Measurements from ENCODE around the gene KRTAP5-6.

The KRTAP5-6 gene

GRCh38 chr11:1734641-1735081 is 37.7 kb downstream of the KRTAP5-6 start:
- H3K4me1 ChIP-seq (ENCODE audit: control insufficient read depth, insufficient read depth, low read length), result no peaks in the 10 kb centered on the region
- H3K4me3 ChIP-seq (ENCODE audit: low read depth, low read length), result no peak overlapping the region
- H3K36me3 ChIP-seq (ENCODE audit: control insufficient read depth, insufficient read depth, low read length), result no peaks in the 10 kb centered on the region
- no peak overlapping the region for H3K9ac ChIP-seq (ENCODE audit: low read depth, low read length)
- no peaks in the 10 kb centered on the region for H3K9me3 ChIP-seq (ENCODE audit: control insufficient read depth, insufficient read depth, low read length)
- H3K27me3 ChIP-seq (ENCODE audit: control insufficient read depth, insufficient read depth, low read length), result peaks cover 6% of the 10 kb centered on the region

GRCh38 chr11:1735271-1735670 is 38.3 kb downstream of the KRTAP5-6 start:
- Histone ChIP-seq H3K36me3 (ENCODE audit: control insufficient read depth, insufficient read depth, low read length) (no peaks in the 10 kb centered on the region), H3K9ac (ENCODE audit: low read depth, low read length) (no peak overlapping the region), H3K9me3 (ENCODE audit: control insufficient read depth, insufficient read depth, low read length) (no peaks in the 10 kb centered on the region), H3K27me3 (ENCODE audit: control insufficient read depth, insufficient read depth, low read length) (peaks cover 6% of the 10 kb centered on the region), H3K4me1 (ENCODE audit: control insufficient read depth, insufficient read depth, low read length) (no peaks in the 10 kb centered on the region), H3K4me3 (ENCODE audit: low read depth, low read length) (no peak overlapping the region)

- H3K27me3 ChIP-seq (ENCODE audit: control insufficient read depth, insufficient read depth, low read length), result peaks cover 7% of the 10 kb centered on the region
- H3K4me1 ChIP-seq (ENCODE audit: control insufficient read depth, insufficient read depth, low read length), result no peaks in the 10 kb centered on the region
- H3K9me3 ChIP-seq (ENCODE audit: control insufficient read depth, insufficient read depth, low read length), result no peaks in the 10 kb centered on the region
- no peak overlapping the region for H3K9ac ChIP-seq (ENCODE audit: low read depth, low read length)
- no peak overlapping the region for H3K4me3 ChIP-seq (ENCODE audit: low read depth, low read length)
- no peaks in the 10 kb centered on the region for H3K36me3 ChIP-seq (ENCODE audit: control insufficient read depth, insufficient read depth, low read length)
These were observed 39.5 kb downstream of the KRTAP5-6 start for GRCh38 chr11:1736447-1736992.

GRCh38 chr11:1737080-1737757 is 40.2 kb downstream of the KRTAP5-6 start:
- no peaks in the 10 kb centered on the region for H3K9me3 ChIP-seq (ENCODE audit: control insufficient read depth, insufficient read depth, low read length)
- H3K4me3 ChIP-seq (ENCODE audit: low read depth, low read length), result no peak overlapping the region
- H3K27me3 ChIP-seq (ENCODE audit: control insufficient read depth, insufficient read depth, low read length), result peaks cover 12% of the 10 kb centered on the region
- no peaks in the 10 kb centered on the region for H3K4me1 ChIP-seq (ENCODE audit: control insufficient read depth, insufficient read depth, low read length)
- no peaks in the 10 kb centered on the region for H3K36me3 ChIP-seq (ENCODE audit: control insufficient read depth, insufficient read depth, low read length)
- H3K9ac ChIP-seq (ENCODE audit: low read depth, low read length), result no peak overlapping the region

- H3K4me1 ChIP-seq (ENCODE audit: control insufficient read depth, insufficient read depth, low read length), result no peaks in the 10 kb centered on the region
- H3K36me3 ChIP-seq (ENCODE audit: control insufficient read depth, insufficient read depth, low read length), result no peaks in the 10 kb centered on the region
- no peak overlapping the region for H3K9ac ChIP-seq (ENCODE audit: low read depth, low read length)
- H3K27me3 ChIP-seq (ENCODE audit: control insufficient read depth, insufficient read depth, low read length), result peaks cover 12% of the 10 kb centered on the region
- H3K4me3 ChIP-seq (ENCODE audit: low read depth, low read length), result no peak overlapping the region
- H3K9me3 ChIP-seq (ENCODE audit: control insufficient read depth, insufficient read depth, low read length), result no peaks in the 10 kb centered on the region
These were observed 41.4 kb downstream of the KRTAP5-6 start for GRCh38 chr11:1738380-1738779.

- H3K27me3 ChIP-seq (ENCODE audit: control insufficient read depth, insufficient read depth, low read length), result peaks cover 15% of the 10 kb centered on the region
- no peak overlapping the region for H3K9ac ChIP-seq (ENCODE audit: low read depth, low read length)
These were observed 42.6 kb downstream of the KRTAP5-6 start for GRCh38 chr11:1739576-1739975.

GRCh38 chr11:1740786-1741530 is 44.0 kb downstream of the KRTAP5-6 start:
- peaks cover 15% of the 10 kb centered on the region for H3K27me3 ChIP-seq (ENCODE audit: control insufficient read depth, insufficient read depth, low read length)
- no peak overlapping the region for H3K4me3 ChIP-seq (ENCODE audit: low read depth, low read length)
- no peak overlapping the region for H3K9ac ChIP-seq (ENCODE audit: low read depth, low read length)
- H3K36me3 ChIP-seq (ENCODE audit: control insufficient read depth, insufficient read depth, low read length), result no peaks in the 10 kb centered on the region
- no peaks in the 10 kb centered on the region for H3K4me1 ChIP-seq (ENCODE audit: control insufficient read depth, insufficient read depth, low read length)
- H3K9me3 ChIP-seq (ENCODE audit: control insufficient read depth, insufficient read depth, low read length), result no peaks in the 10 kb centered on the region

More at GRCh38 chr11:1739576-1739975, 42.6 kb downstream of the KRTAP5-6 start:
- Histone ChIP-seq H3K9me3 (ENCODE audit: control insufficient read depth, insufficient read depth, low read length) (no peaks in the 10 kb centered on the region), H3K4me1 (ENCODE audit: control insufficient read depth, insufficient read depth, low read length) (no peaks in the 10 kb centered on the region), H3K36me3 (ENCODE audit: control insufficient read depth, insufficient read depth, low read length) (no peaks in the 10 kb centered on the region), H3K4me3 (ENCODE audit: low read depth, low read length) (no peak overlapping the region)

GRCh38 chr11:1741741-1742140 is 44.7 kb downstream of the KRTAP5-6 start:
- H3K27me3 ChIP-seq (ENCODE audit: control insufficient read depth, insufficient read depth, low read length), result peaks cover 14% of the 10 kb centered on the region
- H3K9ac ChIP-seq (ENCODE audit: low read depth, low read length), result no peak overlapping the region
- no peaks in the 10 kb centered on the region for H3K9me3 ChIP-seq (ENCODE audit: control insufficient read depth, insufficient read depth, low read length)
- H3K36me3 ChIP-seq (ENCODE audit: control insufficient read depth, insufficient read depth, low read length), result no peaks in the 10 kb centered on the region
- no peaks in the 10 kb centered on the region for H3K4me1 ChIP-seq (ENCODE audit: control insufficient read depth, insufficient read depth, low read length)
- no peak overlapping the region for H3K4me3 ChIP-seq (ENCODE audit: low read depth, low read length)

GRCh38 chr11:1742371-1742770 is 45.4 kb downstream of the KRTAP5-6 start:
- no peaks in the 10 kb centered on the region for H3K9me3 ChIP-seq (ENCODE audit: control insufficient read depth, insufficient read depth, low read length)
- H3K27me3 ChIP-seq (ENCODE audit: control insufficient read depth, insufficient read depth, low read length), result peaks cover 18% of the 10 kb centered on the region
- no peaks in the 10 kb centered on the region for H3K4me1 ChIP-seq (ENCODE audit: control insufficient read depth, insufficient read depth, low read length)
- H3K36me3 ChIP-seq (ENCODE audit: control insufficient read depth, insufficient read depth, low read length), result no peaks in the 10 kb centered on the region
- H3K9ac ChIP-seq (ENCODE audit: low read depth, low read length), result no peak overlapping the region
- no peak overlapping the region for H3K4me3 ChIP-seq (ENCODE audit: low read depth, low read length)

GRCh38 chr11:1742869-1743584 is 46.0 kb downstream of the KRTAP5-6 start:
- H3K4me3 ChIP-seq (ENCODE audit: low read depth, low read length), result no peak overlapping the region
- peaks cover 23% of the 10 kb centered on the region for H3K27me3 ChIP-seq (ENCODE audit: control insufficient read depth, insufficient read depth, low read length)
- H3K4me1 ChIP-seq (ENCODE audit: control insufficient read depth, insufficient read depth, low read length), result no peaks in the 10 kb centered on the region
- no peaks in the 10 kb centered on the region for H3K9me3 ChIP-seq (ENCODE audit: control insufficient read depth, insufficient read depth, low read length)
- H3K36me3 ChIP-seq (ENCODE audit: control insufficient read depth, insufficient read depth, low read length), result no peaks in the 10 kb centered on the region
- H3K9ac ChIP-seq (ENCODE audit: low read depth, low read length), result no peak overlapping the region

- Histone ChIP-seq H3K27me3 (ENCODE audit: control insufficient read depth, insufficient read depth, low read length) (peaks cover 29% of the 10 kb centered on the region), H3K9ac (ENCODE audit: low read depth, low read length) (no peak overlapping the region), H3K4me3 (ENCODE audit: low read depth, low read length) (no peak overlapping the region), H3K36me3 (ENCODE audit: control insufficient read depth, insufficient read depth, low read length) (no peaks in the 10 kb centered on the region), H3K9me3 (ENCODE audit: control insufficient read depth, insufficient read depth, low read length) (no peaks in the 10 kb centered on the region), H3K4me1 (ENCODE audit: control insufficient read depth, insufficient read depth, low read length) (no peaks in the 10 kb centered on the region)
These were observed 46.7 kb downstream of the KRTAP5-6 start for GRCh38 chr11:1743585-1744136.

All from iPS-15b (cell line).